ENCODE data around the gene FER1L5.

DNA sequence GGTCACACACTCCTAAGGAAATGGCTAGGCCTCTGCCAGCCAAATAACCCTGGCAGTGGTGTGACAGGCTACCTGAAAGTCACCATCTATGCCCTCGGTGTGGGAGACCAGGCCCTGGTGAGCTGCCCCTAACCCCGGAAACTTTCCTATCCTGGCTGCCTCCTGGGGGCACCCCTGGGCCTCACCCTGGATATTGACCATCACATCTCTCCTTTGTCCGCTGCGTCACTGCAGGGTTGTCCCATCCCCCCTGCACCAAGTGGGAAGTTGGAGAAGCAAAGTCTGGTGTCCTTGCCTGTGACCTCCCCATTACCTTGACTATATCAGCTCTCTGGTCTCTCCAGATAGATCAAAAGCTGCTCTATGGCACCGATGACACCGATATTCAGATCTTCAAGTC is 18.8 kb downstream of the FER1L5 start:
- TF ChIP-seq, protein P1, sequence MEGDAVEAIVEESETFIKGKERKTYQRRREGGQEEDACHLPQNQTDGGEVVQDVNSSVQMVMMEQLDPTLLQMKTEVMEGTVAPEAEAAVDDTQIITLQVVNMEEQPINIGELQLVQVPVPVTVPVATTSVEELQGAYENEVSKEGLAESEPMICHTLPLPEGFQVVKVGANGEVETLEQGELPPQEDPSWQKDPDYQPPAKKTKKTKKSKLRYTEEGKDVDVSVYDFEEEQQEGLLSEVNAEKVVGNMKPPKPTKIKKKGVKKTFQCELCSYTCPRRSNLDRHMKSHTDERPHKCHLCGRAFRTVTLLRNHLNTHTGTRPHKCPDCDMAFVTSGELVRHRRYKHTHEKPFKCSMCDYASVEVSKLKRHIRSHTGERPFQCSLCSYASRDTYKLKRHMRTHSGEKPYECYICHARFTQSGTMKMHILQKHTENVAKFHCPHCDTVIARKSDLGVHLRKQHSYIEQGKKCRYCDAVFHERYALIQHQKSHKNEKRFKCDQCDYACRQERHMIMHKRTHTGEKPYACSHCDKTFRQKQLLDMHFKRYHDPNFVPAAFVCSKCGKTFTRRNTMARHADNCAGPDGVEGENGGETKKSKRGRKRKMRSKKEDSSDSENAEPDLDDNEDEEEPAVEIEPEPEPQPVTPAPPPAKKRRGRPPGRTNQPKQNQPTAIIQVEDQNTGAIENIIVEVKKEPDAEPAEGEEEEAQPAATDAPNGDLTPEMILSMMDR (IDR thresholded peaks at IDR 0.05; ENCODE audit: low read depth, low read length, poor library complexity, severe bottlenecking), result no peak
- TF ChIP-seq EZH2phosphoT487 (IDR thresholded peaks at IDR 0.05; ENCODE audit: borderline replicate concordance, low read length), result no peak
